ENCODE measurements around the gene SNN.

- TF ChIP-seq, protein P1, sequence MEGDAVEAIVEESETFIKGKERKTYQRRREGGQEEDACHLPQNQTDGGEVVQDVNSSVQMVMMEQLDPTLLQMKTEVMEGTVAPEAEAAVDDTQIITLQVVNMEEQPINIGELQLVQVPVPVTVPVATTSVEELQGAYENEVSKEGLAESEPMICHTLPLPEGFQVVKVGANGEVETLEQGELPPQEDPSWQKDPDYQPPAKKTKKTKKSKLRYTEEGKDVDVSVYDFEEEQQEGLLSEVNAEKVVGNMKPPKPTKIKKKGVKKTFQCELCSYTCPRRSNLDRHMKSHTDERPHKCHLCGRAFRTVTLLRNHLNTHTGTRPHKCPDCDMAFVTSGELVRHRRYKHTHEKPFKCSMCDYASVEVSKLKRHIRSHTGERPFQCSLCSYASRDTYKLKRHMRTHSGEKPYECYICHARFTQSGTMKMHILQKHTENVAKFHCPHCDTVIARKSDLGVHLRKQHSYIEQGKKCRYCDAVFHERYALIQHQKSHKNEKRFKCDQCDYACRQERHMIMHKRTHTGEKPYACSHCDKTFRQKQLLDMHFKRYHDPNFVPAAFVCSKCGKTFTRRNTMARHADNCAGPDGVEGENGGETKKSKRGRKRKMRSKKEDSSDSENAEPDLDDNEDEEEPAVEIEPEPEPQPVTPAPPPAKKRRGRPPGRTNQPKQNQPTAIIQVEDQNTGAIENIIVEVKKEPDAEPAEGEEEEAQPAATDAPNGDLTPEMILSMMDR (IDR thresholded peaks at IDR 0.05 in 2 of 3, conservative IDR thresholded peaks at IDR 0.05 in 1 of 3; ENCODE audit: insufficient read depth in 2 of 3, low read depth in 1 of 3, low read length in 3 of 3): no peak
- TF ChIP-seq CEBPB (tag; IDR thresholded peaks at IDR 0.05) (no peak), GATA2 (CRISPR knock-in tag; IDR thresholded peaks at IDR 0.05) (no peak), ZKSCAN8 (CRISPR knock-in tag; IDR thresholded peaks at IDR 0.05) (no peak), SP1 (CRISPR knock-in tag; IDR thresholded peaks at IDR 0.05) (no peak)
Observed at GRCh38 chr16:11649276-11649675, 19.0 kb upstream of the SNN start.

Data from K562 (cell line).